SK-N-SH (cell line): ENCODE measurements around the gene MPP3. TPM values are rescaled to one million over a fixed set of nuclear protein-coding genes. Genes with fewer than 3 reads are reported as not detected.

Source experiments
- CTCF ChIA-PET: fragments of 300-600, 350-600 bp; formaldehyde crosslinking; extraction: SDS; loops from one replicate; lab custom pipeline; 2021; lab: Yijun Ruan, JAX
- POLR2A ChIA-PET: fragments of 350-600 bp; sonication (Branson Sonifier 250); formaldehyde crosslinking; extraction: SDS; loops from one replicate; lab custom pipeline; 2020; ENCODE audit warnings: antibody characterized with exemption, inconsistent platforms; lab: Yijun Ruan, JAX
- DNase-seq: peaks from one replicate; pipeline ENCODE4 v3.0.0; 2012
- H2AFZ ChIP-seq: fragments of 200-600 bp; sonication (generic); 2 replicates; pipeline ENCODE4 v1.8.1; 2016; ENCODE audit warnings: antibody characterized with exemption, mild to moderate bottlenecking, low read depth
- H3F3A ChIP-seq: fragments of 200-600 bp; sonication (generic); replicated peaks from 2 replicates; pipeline ENCODE3; 2016; ENCODE audit warnings: antibody characterized with exemption, mild to moderate bottlenecking; ENCODE audit not compliant: insufficient read depth
- H3K27ac ChIP-seq, 2 experiments: fragments of 200-500 bp in 1 of 2; fragments of 200-600 bp in 1 of 2; sonication (Bioruptor generic) in 1 of 2; sonication (generic), shearing (Covaris generic) in 1 of 2; 2 replicates each; pipeline versions ENCODE4 v1.5.1 to v1.6.1; 2014 to 2016; ENCODE audit warnings: low read depth in 2 of 2, inconsistent platforms in 1 of 2, low read length in 1 of 2, mild to moderate bottlenecking in 1 of 2, mixed read lengths in 1 of 2
- H3K27me3 ChIP-seq: fragments of 200-600 bp; sonication (generic), shearing (Covaris generic); 2 replicates; pipeline ENCODE4 v1.6.1; 2016; ENCODE audit warnings: mixed run types; ENCODE audit not compliant: insufficient read depth
- H3K36me3 ChIP-seq, 2 experiments: fragments of 200-500 bp in 1 of 2; fragments of 200-600 bp in 1 of 2; sonication (Bioruptor generic) in 1 of 2; sonication (generic) in 1 of 2; replicated peaks in 1 of 2; 2 replicates each; pipeline versions ENCODE3 to v1.5.1; 2014 to 2016; ENCODE audit warnings: low read length in 1 of 2, mild to moderate bottlenecking in 1 of 2; ENCODE audit not compliant: insufficient read depth in 2 of 2, control insufficient read depth in 1 of 2
- H3K4me1 ChIP-seq, 2 experiments: fragments of 200-500 bp in 1 of 2; fragments of 200-600 bp in 1 of 2; sonication (Bioruptor generic) in 1 of 2; sonication (generic), shearing (Covaris generic) in 1 of 2; 2 replicates each; pipeline versions ENCODE4 v1.5.1 to v1.6.1; 2014 to 2016; ENCODE audit warnings: low read depth in 1 of 2, low read length in 1 of 2, mixed run types in 1 of 2; ENCODE audit not compliant: insufficient read depth in 2 of 2, control insufficient read depth in 1 of 2
- H3K4me2 ChIP-seq: fragments of 200-600 bp; sonication (generic), shearing (Covaris generic); 2 replicates; pipeline ENCODE4 v1.6.1; 2017; ENCODE audit warnings: mixed run types
- H3K4me3 ChIP-seq, 2 experiments: fragments of 200-500 bp in 1 of 2; fragments of 200-600 bp in 1 of 2; sonication (Bioruptor generic) in 1 of 2; sonication (generic), shearing (Covaris generic) in 1 of 2; 2 replicates each; pipeline versions ENCODE4 v1.5.1 to v1.8.1; 2014 to 2016; ENCODE audit warnings: low read depth in 2 of 2, inconsistent platforms in 1 of 2, low read length in 1 of 2, mild to moderate bottlenecking in 1 of 2, mixed read lengths in 1 of 2, moderate library complexity in 1 of 2
- H3K79me2 ChIP-seq: fragments of 200-600 bp; sonication (generic); 2 replicates; pipeline ENCODE4 v1.8.1; 2017; ENCODE audit warnings: mild to moderate bottlenecking; ENCODE audit not compliant: insufficient read depth
- H3K9ac ChIP-seq: fragments of 200-600 bp; sonication (generic); 2 replicates; pipeline ENCODE4 v1.6.1; 2017; ENCODE audit warnings: mixed run types
- H3K9me2 ChIP-seq: fragments of 200-600 bp; sonication (generic); 2 replicates; pipeline ENCODE4 v1.6.1; 2017; ENCODE audit warnings: mixed run types
- H3K9me3 ChIP-seq: fragments of 200-600 bp; sonication (generic); 2 replicates; pipeline ENCODE4 v1.6.1; 2017; ENCODE audit warnings: mixed run types, mild to moderate bottlenecking, moderate library complexity
- H4K20me1 ChIP-seq: fragments of 200-600 bp; sonication (generic); 2 replicates; pipeline ENCODE4 v1.6.1; 2017; ENCODE audit warnings: mild to moderate bottlenecking, mixed run types; ENCODE audit not compliant: insufficient read depth
- CHD2 ChIP-seq: fragments of 150-350 bp; IDR thresholded peaks from 2 replicates; pipeline ENCODE4 v1.6.1; 2018; ENCODE audit warnings: low read length; ENCODE audit not compliant: partially characterized antibody
- FOXJ3 ChIP-seq: sonication (generic); formaldehyde crosslinking; IDR thresholded peaks from 2 replicates; pipeline ENCODE4 v1.5.1; 2020; ENCODE audit warnings: mild to moderate bottlenecking, missing genetic modification reagents
- MEF2A ChIP-seq: IDR thresholded peaks from 2 replicates; pipeline ENCODE4 v1.4.0; 2012; ENCODE audit warnings: low read depth, borderline replicate concordance
- MXI1 ChIP-seq: IDR thresholded peaks from 2 replicates; pipeline ENCODE4 v1.6.1; 2012; ENCODE audit warnings: mild to moderate bottlenecking, low read depth, low read length, improper control_type of control experiment
- NFIC ChIP-seq: IDR thresholded peaks from 2 replicates; pipeline ENCODE4 v1.4.0; 2012; ENCODE audit warnings: borderline replicate concordance
- POLR2AphosphoS5 ChIP-seq: IDR thresholded peaks from 2 replicates; pipeline ENCODE4 v1.6.1; 2012; ENCODE audit warnings: low read depth, low read length
- RCOR1 ChIP-seq: fragments of 150-350 bp; IDR thresholded peaks from 2 replicates; pipeline ENCODE4 v1.6.1; 2017; ENCODE audit warnings: antibody characterized with exemption, low read length
- RFX5 ChIP-seq: IDR thresholded peaks from 2 replicates; pipeline ENCODE4 v1.6.1; 2012; ENCODE audit warnings: mild to moderate bottlenecking, improper control_type of control experiment, low read length
- SIN3A ChIP-seq: IDR thresholded peaks from 2 replicates; pipeline ENCODE4 v1.6.1; 2012; ENCODE audit warnings: low read depth, mild to moderate bottlenecking, low read length, moderate library complexity, borderline replicate concordance
- TAF1 ChIP-seq: IDR thresholded peaks from 2 replicates; pipeline ENCODE4 v1.6.1; 2012; ENCODE audit warnings: low read depth, mild to moderate bottlenecking, low read length, moderate library complexity, borderline replicate concordance
- TCF12 ChIP-seq: IDR thresholded peaks from 2 replicates; pipeline ENCODE4 v1.4.0; 2012
- TEAD4 ChIP-seq: IDR thresholded peaks from 2 replicates; pipeline ENCODE4 v1.4.0; 2012; ENCODE audit warnings: mild to moderate bottlenecking, borderline replicate concordance; ENCODE audit not compliant: insufficient read depth
- WGBS: methylation state at CpG from one replicate; pipeline ENCODE4 v1.1.6; 2017; ENCODE audit warnings: low lambda C conversion rate; 5-methylcytosine and 5-hydroxymethylcytosine counted together
- polyA plus RNA-seq, 3 experiments: library from polyadenylated mRNA; depleted of rRNA; stranded (reverse); fragments of >200 nt; gene quantifications; 2 replicates each; pipeline ENCODE4 v1.2.3, GENCODE V29; 2012
- TF ChIP-seq, protein P1 (sequence below): IDR thresholded peaks from 2 replicates; pipeline ENCODE4; 2012
- TF ChIP-seq, protein P2 (sequence below): IDR thresholded peaks from 2 replicates; pipeline ENCODE4 v1.6.1; 2012; ENCODE audit warnings: mild to moderate bottlenecking, low read depth, low read length, moderate library complexity
- TF ChIP-seq, protein P3 (sequence below): fragments of 150-350 bp; IDR thresholded peaks from 2 replicates; pipeline ENCODE4 v1.6.1; 2016; ENCODE audit warnings: mild to moderate bottlenecking, low read depth, low read length
- TF ChIP-seq, protein P4 (sequence below): fragments of 150-350 bp; IDR thresholded peaks from 2 replicates; pipeline ENCODE4 v1.6.1; 2017; ENCODE audit warnings: antibody characterized with exemption, low read length, low read depth, borderline replicate concordance
- TF ChIP-seq, protein P5 (sequence below): fragments of 200-600 bp; sonication (generic); IDR thresholded peaks from 2 replicates; pipeline ENCODE4 v1.6.1; 2017; ENCODE audit warnings: antibody characterized with exemption, mild to moderate bottlenecking, moderate library complexity

The MPP3 gene
- polyA plus RNA-seq, 1 of the 3 experiments (the other 2 are of a cell fraction) = 14.1 TPM

DNA sequence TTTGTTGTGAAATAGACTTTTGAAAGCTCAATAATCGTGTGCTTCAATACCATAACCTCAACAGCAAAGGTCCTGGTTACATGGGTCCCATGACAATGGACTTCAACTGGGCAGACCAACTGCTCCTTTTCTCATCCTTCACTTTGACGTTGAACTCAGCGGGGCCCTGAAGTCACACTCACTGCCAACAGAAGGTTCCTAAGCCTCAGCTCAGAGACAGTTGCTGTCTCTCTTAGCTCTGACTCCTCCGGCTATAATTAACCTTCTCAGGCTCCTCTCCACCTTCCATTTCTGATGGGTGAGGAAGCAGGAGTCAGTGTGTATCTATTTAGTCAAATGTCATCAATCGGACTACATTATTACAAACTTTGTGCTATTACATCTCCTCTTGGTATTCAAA, 23.8 kb downstream of the MPP3 start (continued):
- TF ChIP-seq, protein P1, sequence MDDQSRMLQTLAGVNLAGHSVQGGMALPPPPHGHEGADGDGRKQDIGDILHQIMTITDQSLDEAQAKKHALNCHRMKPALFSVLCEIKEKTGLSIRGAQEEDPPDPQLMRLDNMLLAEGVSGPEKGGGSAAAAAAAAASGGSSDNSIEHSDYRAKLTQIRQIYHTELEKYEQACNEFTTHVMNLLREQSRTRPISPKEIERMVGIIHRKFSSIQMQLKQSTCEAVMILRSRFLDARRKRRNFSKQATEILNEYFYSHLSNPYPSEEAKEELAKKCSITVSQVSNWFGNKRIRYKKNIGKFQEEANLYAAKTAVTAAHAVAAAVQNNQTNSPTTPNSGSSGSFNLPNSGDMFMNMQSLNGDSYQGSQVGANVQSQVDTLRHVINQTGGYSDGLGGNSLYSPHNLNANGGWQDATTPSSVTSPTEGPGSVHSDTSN = no peak
- TF ChIP-seq, protein P2, sequence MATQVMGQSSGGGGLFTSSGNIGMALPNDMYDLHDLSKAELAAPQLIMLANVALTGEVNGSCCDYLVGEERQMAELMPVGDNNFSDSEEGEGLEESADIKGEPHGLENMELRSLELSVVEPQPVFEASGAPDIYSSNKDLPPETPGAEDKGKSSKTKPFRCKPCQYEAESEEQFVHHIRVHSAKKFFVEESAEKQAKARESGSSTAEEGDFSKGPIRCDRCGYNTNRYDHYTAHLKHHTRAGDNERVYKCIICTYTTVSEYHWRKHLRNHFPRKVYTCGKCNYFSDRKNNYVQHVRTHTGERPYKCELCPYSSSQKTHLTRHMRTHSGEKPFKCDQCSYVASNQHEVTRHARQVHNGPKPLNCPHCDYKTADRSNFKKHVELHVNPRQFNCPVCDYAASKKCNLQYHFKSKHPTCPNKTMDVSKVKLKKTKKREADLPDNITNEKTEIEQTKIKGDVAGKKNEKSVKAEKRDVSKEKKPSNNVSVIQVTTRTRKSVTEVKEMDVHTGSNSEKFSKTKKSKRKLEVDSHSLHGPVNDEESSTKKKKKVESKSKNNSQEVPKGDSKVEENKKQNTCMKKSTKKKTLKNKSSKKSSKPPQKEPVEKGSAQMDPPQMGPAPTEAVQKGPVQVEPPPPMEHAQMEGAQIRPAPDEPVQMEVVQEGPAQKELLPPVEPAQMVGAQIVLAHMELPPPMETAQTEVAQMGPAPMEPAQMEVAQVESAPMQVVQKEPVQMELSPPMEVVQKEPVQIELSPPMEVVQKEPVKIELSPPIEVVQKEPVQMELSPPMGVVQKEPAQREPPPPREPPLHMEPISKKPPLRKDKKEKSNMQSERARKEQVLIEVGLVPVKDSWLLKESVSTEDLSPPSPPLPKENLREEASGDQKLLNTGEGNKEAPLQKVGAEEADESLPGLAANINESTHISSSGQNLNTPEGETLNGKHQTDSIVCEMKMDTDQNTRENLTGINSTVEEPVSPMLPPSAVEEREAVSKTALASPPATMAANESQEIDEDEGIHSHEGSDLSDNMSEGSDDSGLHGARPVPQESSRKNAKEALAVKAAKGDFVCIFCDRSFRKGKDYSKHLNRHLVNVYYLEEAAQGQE = no peak
- TF ChIP-seq TAF1 = no peak
- TF ChIP-seq, protein P3, sequence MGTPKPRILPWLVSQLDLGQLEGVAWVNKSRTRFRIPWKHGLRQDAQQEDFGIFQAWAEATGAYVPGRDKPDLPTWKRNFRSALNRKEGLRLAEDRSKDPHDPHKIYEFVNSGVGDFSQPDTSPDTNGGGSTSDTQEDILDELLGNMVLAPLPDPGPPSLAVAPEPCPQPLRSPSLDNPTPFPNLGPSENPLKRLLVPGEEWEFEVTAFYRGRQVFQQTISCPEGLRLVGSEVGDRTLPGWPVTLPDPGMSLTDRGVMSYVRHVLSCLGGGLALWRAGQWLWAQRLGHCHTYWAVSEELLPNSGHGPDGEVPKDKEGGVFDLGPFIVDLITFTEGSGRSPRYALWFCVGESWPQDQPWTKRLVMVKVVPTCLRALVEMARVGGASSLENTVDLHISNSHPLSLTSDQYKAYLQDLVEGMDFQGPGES = no peak
- TF ChIP-seq RFX5 = no peak
- TF ChIP-seq TEAD4 = no peak

DNA sequence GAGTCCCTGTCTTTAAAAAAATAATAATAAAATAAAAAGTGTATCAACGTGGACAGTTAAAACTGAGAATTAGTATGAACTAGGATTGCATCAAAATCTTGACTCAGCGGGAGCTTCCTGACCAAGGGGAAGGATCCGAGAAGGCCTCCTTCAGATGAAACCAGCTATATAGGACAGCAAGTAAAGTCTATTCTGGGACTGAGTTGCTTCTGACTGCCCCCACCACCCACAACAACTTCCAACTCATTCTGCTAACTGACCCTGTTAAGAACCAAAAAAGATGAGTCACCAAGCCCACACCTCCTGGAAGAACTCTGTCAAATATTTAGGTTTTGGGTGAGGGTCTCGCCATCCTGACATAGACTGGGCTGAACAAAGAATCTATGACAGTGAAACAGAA, 24.9 kb downstream of the MPP3 start:
- POLR2A ChIA-PET = no interaction called here
- no peaks in the 10 kb centered on the region for H3K9me2 ChIP-seq
- H3K9ac ChIP-seq = no peak overlapping the region
- TF ChIP-seq, protein P4, sequence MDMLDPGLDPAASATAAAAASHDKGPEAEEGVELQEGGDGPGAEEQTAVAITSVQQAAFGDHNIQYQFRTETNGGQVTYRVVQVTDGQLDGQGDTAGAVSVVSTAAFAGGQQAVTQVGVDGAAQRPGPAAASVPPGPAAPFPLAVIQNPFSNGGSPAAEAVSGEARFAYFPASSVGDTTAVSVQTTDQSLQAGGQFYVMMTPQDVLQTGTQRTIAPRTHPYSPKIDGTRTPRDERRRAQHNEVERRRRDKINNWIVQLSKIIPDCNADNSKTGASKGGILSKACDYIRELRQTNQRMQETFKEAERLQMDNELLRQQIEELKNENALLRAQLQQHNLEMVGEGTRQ = no peak
- TF ChIP-seq SIN3A = no peak
- TF ChIP-seq CHD2 = no peak
- TF ChIP-seq, protein P5, sequence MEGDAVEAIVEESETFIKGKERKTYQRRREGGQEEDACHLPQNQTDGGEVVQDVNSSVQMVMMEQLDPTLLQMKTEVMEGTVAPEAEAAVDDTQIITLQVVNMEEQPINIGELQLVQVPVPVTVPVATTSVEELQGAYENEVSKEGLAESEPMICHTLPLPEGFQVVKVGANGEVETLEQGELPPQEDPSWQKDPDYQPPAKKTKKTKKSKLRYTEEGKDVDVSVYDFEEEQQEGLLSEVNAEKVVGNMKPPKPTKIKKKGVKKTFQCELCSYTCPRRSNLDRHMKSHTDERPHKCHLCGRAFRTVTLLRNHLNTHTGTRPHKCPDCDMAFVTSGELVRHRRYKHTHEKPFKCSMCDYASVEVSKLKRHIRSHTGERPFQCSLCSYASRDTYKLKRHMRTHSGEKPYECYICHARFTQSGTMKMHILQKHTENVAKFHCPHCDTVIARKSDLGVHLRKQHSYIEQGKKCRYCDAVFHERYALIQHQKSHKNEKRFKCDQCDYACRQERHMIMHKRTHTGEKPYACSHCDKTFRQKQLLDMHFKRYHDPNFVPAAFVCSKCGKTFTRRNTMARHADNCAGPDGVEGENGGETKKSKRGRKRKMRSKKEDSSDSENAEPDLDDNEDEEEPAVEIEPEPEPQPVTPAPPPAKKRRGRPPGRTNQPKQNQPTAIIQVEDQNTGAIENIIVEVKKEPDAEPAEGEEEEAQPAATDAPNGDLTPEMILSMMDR = no peak
- no peak for TF ChIP-seq NFIC
- TF ChIP-seq RCOR1 = no peak
- no peak for TF ChIP-seq MEF2A
- TF ChIP-seq POLR2AphosphoS5 = no peak
- no peak for TF ChIP-seq TCF12
- no peak for TF ChIP-seq FOXJ3 (CRISPR knock-in tag)
- no peak for TF ChIP-seq MXI1
- TF ChIP-seq, all 33 proteins: peak for 0
- WGBS = 96% methylated on average over 4 of the region's 4 CpGs
- CTCF ChIA-PET = no interaction called here
- Histone ChIP-seq H3K9me3 (no peaks in the 10 kb centered on the region), H2AFZ (no peak overlapping the region), H3K4me3 (no peak overlapping the region), H3K4me1 (no peaks in the 10 kb centered on the region), H3F3A (peaks cover 20% of the 10 kb centered on the region), H4K20me1 (no peaks in the 10 kb centered on the region), H3K27me3 (no peaks in the 10 kb centered on the region), H3K27ac (no peak overlapping the region), H3K4me2 (no peak overlapping the region), H3K36me3 (peaks cover 5 to 46% of the 10 kb centered on the region in 2 experiments), H3K79me2 (no peaks in the 10 kb centered on the region)
- DNase-seq = no peak
